HuH-7.5 (cell line): ENCODE results near the gene MPZL3.

ENCODE experiments used
- DNase-seq: peaks from one replicate; pipeline ENCODE4 v3.0.0; 2011; ENCODE audit warnings: low spot score

The MPZL3 gene, protein sequence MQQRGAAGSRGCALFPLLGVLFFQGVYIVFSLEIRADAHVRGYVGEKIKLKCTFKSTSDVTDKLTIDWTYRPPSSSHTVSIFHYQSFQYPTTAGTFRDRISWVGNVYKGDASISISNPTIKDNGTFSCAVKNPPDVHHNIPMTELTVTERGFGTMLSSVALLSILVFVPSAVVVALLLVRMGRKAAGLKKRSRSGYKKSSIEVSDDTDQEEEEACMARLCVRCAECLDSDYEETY

DNA sequence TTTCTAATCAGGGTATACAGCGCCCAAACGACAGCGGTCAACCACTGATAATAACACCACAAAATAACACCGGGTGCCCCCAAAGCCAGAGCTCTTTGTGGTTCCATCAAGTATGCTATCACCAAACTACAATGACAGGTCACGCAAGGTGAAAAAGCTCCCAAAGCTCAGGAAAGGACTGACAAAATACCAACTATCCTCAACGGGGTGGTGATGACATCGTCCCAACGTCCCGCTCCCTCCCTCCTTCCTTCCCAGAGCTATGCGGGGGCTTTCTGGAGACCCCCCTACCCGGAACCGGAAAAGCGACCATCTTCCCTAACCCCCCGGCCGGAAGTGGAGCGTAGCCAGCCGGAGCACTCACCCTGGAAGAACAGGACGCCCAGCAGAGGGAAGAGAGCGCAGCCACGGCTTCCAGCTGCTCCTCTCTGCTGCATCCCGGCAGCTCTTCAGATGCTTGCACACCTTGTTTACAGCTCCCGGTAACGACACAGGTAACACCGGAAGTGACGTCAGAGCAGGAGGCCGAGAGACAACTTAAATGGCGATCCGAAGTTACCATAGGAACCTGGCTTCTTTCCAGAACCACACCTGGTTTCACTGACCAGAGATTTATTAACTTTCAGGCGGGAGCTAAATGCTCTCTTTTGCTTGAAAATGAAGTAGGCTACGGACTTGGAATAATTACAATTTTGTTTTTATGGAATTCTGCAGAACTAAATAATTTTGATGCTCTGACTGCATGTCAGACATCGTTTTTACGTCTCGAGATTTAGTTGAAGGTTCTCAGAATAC, at the start of gene MPZL3:
Gene MPZL3, minus strand, starts transcription at position 508 of the 795 bp plus-strand sequence. Its CDS starts 71 bp downstream, at position 437.
- DNase-seq = peak; percentile 64

DNA sequence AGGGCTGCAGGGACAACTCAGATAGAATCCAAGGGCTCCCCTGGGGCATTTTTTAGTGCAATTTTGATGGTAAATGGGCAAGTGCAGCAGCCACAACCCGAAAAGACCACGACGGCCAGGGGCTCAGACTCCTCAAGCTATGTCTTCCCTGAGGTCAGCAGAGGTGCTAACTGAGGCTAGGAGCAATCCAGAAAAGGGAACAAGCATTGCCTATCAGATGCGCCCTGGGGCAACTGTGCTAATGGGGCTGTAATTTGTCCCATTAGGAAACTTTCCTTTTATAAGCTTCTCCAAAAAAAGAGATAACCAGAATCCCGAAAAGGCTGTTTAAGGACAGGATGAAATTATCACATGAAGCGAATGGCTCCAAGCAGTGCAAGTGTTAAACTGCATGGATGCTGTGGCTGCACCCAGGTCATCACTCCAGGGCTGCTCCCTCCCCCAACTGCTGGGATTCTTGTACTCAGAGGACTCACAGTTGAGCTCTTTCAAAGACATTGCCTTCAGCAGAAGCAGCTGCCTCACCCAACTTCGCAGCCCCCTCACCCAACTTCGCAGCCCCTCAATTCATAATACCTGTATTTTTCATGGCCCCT, 49.5 kb upstream of the MPZL3 start:
- no peak for DNase-seq

DNA sequence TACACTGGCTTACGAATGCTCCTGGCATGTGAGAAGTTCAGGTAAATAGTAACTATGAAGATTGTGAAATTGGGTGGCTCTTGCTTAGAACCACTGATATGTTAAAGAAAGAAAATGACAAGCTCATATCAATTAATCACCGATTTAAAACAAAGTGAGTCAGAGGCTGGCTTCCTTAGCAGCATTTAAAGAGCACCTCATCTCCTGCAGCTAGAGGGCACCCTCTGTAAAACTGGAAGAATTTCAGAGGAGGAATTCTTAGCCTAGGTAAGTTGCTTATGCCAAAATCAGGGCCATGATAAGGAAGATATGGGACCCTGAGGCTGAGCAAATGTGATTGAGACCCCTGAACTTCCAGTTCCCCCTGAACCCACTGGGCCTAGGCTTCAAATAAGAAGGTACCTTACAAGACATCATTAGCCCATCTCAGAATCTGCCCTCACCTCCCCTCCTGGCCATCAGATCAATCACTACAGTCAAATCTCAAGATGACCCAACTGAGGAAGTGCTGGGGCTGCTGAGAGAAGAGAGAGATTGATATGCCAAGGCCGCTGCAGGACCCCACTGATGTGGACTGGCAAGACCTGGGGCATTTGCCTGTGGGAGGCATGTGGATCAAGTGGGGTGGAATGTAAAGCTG, 43.8 kb upstream of the MPZL3 start:
- no peak for DNase-seq

DNA sequence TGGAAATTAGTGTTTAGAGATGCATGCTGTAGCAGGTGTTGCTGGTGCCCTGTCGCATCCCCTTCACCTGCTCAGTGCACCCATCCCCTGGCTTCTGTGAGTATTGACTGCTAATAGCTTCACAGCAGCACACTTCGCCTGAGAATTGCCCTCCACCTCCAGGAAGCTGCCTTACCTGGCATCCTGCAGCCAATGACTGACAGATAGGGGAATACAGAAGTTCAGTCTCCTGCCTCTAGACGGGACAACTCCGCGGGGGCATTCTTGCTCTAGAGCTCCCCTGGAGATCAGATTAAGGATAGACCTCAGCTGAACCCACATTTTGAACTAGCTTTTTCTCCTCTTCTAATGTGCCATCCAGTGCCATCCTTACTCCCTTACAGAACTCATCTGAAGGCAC, 43.0 kb upstream of the MPZL3 start:
- no peak for DNase-seq

DNA sequence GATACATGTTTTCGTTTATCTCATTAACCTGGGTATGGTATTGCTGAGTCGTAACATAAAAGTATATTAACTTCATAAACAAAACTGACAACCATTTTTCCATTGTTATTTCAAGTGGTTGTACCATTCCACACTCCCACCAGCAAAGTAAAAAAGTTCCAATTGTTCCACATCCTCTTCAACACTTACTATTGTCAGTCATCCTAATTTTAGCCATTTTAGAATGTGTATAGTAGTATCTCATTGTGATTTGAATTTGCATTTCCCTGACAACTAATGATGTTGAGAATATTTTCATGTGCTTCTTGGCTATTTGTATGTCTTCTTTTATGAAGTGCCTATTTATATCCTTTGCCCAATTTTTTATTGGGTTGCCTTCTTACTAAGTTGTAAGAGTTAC, 41.9 kb upstream of the MPZL3 start:
- no peak for DNase-seq

DNA sequence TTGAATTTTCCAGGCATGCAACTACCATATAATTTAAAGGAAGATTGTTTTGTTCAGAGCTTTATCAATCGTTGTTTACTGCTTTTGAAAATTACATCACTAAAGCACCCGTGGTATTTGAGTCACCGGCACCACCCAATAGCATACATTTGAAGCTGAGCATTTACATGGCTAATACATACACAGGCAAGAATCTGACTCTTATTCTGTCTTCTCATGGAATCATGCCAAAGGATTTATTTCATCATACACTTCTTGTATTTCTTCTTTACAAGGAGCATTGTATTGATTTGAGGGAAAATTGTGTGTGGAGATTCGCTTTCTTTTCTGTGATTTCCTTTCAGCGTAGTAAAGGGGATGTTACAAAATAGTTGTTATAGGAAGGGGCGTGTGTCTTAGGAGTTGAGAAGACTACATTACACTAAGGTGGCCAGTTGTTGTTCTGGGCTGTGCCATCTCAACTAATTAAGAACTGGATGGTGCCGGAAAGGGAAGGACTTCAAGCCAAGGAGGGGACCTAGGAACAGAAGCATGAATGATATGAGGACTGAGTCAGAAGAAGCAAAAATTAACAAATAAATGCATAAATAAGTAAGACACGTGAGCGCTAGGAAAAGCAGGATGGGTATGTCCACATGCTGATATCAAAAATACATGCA, 39.4 kb upstream of the MPZL3 start:
- no peak for DNase-seq

DNA sequence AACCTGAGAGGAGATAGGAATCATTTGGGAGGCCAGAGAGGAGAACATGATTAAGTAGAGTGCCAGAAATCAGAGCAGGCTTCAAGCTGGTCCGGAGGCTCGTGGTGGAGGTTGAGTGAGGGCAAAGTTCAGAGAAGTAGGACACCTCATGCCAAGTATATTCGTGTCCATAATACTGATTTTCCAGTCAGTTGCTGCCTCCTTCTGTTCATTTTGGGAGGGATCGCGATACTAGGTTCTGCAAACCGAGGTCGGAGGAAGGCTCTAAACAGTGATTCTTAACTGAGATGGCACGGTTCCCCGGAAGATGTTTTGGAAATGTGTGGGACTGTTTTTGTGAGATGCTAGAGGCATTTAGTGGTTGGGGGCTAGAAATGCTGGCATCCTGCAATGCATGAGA, 38.8 kb upstream of the MPZL3 start:
- DNase-seq = peak; percentile 29

DNA sequence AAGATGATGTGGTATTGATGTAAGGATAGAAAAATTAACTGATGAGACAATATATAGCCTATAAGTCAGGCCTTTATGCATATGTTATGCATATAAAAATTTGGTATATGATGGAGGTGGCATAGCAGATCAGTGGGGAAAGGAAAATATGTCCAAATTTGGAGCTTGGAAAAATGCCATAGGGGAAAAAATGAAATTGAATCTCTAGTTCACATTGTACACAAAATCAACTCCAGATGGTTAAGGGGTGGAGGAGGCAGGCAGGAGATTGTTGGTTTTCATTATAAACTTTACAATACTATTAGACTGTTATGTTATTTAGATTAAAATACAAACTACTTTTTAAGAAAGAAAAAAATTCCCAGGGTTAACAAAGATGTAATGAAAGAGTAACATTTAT, 37.2 kb upstream of the MPZL3 start:
- no peak for DNase-seq

DNA sequence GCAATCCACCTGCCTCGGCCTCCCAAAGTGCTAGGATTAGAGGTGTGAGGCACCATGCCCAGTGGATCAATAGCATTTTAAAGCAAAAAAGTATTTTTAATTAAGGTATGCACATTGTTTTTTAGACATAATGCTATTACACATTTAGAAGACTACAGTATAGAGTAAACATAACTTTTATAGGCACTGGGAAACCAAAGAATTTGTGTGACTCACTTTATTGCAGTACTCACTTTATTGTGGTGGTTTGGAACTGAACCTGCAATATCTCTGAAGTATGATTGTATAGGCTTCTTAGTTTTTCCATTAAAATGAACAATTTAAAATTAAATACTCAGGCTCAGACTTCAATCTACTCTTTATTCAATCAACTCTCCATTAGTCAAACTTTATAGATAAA, 34.8 kb upstream of the MPZL3 start:
- no peak for DNase-seq

DNA sequence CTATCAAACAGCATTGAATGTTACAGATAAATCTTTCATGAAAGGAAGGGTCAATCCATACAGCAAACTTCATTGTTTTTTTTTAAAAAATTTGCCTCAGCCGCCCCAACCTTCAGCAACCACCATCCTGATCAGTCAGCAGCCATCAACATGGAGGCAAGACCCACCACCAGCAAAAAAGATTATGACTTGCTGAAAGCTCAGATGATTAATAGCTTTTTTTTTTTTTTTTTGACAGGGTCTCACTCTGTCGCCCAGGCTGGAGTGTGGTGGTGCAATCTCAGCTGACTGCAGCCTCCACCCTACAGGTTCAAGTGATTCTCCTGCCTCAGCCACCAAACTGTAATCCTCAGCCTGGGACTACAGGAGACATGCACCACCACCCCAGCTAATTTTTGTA, 34.4 kb upstream of the MPZL3 start:
- no peak for DNase-seq

DNA sequence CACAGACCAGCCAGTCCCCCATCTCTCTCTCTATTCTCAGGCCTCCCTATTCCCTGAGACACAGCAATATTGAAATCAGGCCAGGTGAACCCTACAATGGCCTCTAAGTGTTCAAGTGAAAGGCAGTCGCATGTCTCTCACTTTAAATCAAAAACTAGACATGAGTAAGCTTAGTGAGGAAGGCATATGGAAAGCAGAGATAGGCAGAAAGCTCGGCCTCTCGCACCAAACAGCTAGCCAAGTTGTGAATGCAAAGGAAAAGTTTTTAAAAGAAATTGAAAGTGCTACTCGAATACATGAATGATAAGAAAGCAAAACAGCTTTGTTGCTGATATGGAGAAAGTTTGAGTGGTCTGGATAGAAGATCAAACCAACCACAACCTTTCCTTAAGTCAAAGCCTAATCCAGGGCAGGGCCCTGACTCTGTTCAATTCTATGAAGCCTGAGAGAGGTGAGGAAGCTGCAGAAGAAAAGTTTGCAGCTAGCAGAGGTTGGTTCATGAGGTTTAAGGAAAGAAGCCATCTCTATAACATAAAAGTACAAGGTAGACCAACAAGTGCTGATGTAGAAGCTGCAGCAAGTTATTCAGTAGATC, 31.7 kb upstream of the MPZL3 start:
- no peak for DNase-seq

DNA sequence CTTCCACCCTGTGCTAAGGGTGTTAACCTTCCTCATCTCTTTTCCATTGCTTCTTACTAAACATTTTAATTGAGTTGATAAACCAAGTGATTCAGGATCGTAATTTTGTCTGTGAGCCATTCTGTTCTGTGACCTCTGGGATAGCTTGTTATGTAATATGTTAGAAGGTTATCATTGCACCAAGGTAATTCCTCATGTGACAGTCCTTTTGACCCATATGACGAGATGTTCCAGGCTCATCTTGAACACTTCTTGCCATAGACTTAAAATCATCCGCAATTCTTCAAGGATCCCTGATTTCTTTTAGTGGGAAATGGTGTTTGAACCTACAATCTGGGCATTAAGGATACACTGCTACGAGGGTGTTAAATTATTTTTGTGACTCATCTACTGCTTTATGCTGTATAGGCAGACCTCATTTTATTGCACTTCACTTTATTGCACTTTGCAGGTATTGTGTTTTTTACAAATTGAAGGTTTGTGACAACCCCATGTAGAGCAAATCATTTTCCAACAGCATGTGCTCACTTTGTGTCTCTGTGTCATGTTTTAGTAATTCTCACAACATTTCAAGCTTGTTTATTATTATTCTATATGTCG, 31.0 kb upstream of the MPZL3 start:
- no peak for DNase-seq

DNA sequence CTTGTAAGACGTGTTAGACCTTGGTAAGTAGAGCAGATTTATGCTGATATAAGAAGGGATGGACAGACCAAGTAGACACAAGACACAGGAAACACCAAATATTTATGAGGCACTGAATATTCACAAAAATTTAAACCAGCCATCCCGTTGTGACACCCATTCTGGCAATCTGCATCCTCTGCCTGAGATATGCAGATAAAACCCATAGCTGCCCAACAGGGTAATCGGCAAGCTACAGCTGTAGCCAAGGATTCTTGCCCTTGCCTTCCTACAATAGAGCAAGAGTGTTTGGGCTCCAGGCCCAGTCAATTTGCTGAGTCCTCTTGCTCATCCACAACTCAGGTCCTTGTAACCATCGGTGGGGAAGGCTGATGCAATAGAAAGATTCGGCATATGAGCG, 30.4 kb upstream of the MPZL3 start:
- no peak for DNase-seq

DNA sequence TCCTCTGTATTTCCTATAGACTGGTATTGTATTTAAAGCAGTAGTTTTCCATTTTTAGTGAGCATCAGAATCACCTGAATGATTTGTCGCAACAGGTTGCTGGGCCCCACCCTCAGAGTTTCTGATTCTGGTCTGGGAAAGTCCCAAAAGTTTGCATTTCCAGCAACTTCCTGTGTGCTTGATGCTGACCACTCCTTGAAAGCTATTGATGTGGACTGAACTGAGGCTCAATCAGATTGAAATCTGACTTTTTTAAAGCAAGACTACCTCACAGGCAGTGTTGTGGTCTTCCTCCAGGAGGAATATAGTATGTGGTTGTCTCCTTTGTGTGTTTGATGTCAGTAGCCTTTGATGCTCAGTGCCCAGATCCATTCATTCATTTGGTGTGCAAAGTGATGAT, 29.1 kb upstream of the MPZL3 start:
- DNase-seq = no peak

DNA sequence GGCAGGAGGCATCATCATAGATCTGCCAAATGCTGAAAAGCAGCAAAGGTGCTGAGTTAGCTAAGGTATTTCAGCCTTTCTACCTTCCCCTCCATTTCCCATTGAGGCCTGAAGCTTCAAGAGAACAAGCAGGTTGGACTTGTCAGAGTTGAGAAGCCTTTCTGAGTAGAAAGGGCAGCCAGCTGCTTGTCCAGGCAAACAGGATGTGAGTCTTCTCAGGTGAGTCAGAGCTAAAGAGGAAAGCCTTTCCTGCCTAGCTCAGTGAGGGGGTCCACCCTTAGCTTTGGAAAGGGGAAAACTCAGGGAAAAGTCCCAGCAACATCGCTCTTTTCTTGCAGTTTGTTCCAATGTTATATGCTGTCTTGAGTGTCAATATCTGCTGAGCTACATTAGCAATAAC, 25.1 kb upstream of the MPZL3 start:
- no peak for DNase-seq

DNA sequence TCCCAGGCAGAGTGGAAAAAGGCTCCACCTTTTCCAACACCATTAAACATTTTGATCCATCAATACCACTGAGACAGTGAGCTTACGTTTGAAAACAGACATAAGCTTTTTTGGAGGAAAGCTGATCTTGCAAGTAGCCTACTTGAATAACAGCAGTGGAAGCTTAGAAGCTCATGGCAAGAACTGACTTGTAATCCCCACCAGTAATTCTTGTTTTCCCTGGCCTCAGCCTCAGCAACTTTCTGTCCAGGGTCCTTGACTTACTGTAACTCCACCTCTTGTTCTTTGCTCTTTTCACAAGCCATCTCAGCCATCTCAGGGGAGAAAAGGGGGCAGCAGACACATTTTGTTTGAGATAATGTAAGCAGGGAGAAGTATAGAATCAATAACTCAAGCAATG, 24.3 kb upstream of the MPZL3 start:
- DNase-seq = no peak

DNA sequence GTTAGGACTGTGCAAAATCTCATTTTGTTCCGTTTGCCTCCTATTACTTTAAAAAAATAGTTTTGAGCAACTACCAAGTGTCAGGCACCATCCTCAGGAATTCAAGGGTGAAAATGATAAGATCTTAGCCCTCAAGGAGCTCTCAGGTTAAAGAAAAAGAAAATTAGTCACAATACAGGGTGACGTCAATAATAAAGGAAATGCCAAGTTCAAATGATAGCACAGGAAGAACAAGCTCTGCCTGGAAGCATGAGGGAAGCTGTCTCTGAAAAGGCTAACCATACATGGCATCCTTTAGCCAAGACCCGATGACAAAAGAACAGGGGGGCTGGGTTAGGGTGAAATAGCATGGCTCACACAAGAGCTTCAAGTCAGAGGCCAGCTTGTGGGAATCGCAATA, 23.0 kb upstream of the MPZL3 start:
- DNase-seq = no peak

DNA sequence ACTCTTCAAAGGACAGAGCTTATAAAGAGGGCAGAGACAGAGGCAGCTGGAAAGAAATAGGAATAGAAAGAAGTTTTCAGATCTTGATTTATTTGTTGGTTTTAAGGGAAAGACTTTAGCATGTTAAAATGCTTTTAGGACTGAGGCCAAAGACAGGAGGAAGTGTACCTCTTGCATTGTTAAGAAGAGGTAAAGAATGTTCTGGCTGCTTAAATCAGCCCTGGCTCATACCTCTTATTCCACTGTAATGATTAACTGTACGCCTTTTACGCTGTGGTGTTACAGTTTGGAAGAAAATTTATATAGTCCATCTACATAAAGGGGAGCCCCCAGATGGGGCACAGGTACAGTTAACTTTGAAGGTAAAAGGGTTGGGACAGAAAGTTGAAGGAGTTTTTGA, 22.0 kb upstream of the MPZL3 start:
- DNase-seq = no peak

DNA sequence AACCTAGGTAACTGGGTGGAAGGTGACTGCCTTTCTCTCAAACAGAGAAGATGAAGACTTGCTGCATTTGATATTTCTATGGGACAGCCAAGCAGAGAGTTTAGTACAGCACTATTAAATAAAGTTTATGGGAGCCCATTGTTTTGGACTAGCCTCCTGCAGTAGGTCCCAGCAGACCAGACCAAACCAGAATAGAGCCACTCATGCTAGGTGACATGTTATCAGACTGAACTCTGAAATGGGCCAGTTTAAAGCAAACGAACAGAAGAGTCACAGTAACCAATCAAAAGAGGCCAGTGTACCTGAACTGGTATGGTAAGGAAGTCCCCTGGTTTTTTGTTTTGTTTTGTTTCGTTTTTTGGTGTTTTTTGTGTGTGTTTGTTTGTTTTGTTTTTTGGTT, 19.8 kb upstream of the MPZL3 start:
- DNase-seq = no peak

DNA sequence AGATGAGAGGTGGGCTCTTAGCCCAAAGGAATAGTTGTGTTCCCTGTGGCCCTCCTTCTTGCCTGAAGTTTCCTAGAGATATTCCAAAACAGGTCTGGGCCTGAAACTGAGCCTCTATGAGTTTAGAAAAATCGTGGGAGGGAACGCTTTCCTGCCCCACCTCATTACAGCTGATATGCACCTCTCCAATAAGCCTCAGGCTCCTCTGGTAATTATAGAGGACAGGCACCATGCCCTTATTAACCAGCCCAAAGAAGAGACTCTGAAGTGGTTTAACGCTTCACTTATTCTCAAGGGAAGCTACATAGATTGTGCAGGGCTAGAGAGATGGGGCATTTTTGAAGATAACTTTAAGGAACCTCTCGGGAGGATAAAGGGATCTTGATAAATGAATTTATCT, 15.3 kb upstream of the MPZL3 start:
- no peak for DNase-seq

DNA sequence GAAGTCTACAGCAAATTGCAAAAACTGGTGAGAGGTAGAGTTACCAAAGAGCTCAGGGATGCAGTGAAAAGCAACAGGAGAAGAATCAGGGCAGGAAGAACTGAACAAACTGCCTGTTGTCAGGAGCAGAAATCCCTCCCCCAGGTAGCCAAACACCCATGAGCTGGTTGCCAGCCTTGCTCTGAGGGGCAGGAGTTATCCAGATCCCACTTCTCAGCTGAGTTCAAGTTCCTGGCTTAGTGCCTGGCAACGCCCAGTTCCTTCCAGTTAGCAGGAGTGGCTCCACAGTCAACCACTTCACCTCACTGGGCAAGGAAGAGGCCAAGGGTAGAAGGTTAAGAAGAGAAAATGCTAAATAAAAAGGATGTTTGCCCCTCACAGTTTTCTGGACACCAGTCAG, 13.8 kb upstream of the MPZL3 start:
- DNase-seq = no peak
